Measurements from ENCODE around the gene NCAM1. TPM values are rescaled to one million over a fixed set of nuclear protein-coding genes. Genes with fewer than 3 reads are reported as not detected.

Gene NCAM1
- total and polyA plus RNA-seq, 9 of the 15 experiments (the other 6 are each of a cell fraction or from before 2014, with no cell fraction given) = 0.09 to 0.23 TPM; not detected in 7

DNA sequence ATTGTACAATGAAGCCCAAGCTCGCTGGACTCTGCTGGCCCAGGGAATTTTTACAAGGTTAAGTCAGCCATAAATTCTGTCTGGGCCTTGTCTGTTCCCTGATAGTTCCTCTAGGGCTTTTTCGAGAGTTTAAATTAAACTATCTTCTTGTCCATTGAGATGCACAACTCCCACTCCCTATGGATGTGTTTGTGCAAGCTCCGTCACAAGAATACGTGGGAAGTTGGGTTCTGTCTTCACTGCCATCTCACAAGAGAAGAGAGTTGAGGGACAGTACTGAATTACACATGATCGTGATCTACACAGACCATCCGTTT lies 199.5 kb downstream of the NCAM1 start:
- BruUV-seq (replicated peaks) = no TSS peak
- intact Hi-C loops (cut with micrococcal nuclease) (no loop called here), in situ Hi-C loops (cut with MboI) (no loop called here)
- Histone ChIP-seq H3K4me1 (replicated peaks in 1 of 2; ENCODE audit: control insufficient read depth in 2 of 2, insufficient read depth in 2 of 2, low read length in 2 of 2) (no peaks in the 10 kb centered on the region), H3K27ac (ENCODE audit: extremely low read depth, low read depth, low read length) (no peak overlapping the region), H3K27me3 (ENCODE audit: control insufficient read depth in 2 of 2, insufficient read depth in 2 of 2, low read length in 2 of 2) (peaks cover 4% of the 10 kb centered on the region in 2 experiments; a peak in 3 of 5 replicates), H3K4me3 (no peak overlapping the region), H3K79me2 (ENCODE audit: control insufficient read depth, insufficient read depth, low read length) (no peaks in the 10 kb centered on the region), H3K9ac (ENCODE audit: insufficient read depth in 1 of 2, low read depth in 2 of 2, low read length in 2 of 2) (no peak overlapping the region), H3K36me3 (ENCODE audit: control insufficient read depth, insufficient read depth, low read length) (no peaks in the 10 kb centered on the region), H2AFZ (ENCODE audit: low read depth, low read length) (no peak overlapping the region), H3K9me1 (ENCODE audit: control insufficient read depth, insufficient read depth, low read length) (no peaks in the 10 kb centered on the region), H4K20me1 (replicated peaks; ENCODE audit: control insufficient read depth, insufficient read depth, low read length) (no peaks in the 10 kb centered on the region), H3K9me3 (replicated peaks; ENCODE audit: control insufficient read depth, insufficient read depth, low read depth, low read length) (no peaks in the 10 kb centered on the region), H3K4me2 (ENCODE audit: insufficient read depth, low read length) (no peak overlapping the region)
- ATAC-seq (no peak), FAIRE-seq (no peak), DNase-seq (ENCODE audit: extremely low read depth in 1 of 4, low spot score in 3 of 4) (no peak)
- ChIA-PET POLR2A (no interaction called here), CTCF (ENCODE audit: low intra/inter-chr PET ratio) (no interaction called here)
- WGBS (ENCODE audit: insufficient coverage, low coverage, missing lambda C conversion rate) = 0% methylated on average over 6 of the region's 6 CpGs
- TF ChIP-seq, protein P1, sequence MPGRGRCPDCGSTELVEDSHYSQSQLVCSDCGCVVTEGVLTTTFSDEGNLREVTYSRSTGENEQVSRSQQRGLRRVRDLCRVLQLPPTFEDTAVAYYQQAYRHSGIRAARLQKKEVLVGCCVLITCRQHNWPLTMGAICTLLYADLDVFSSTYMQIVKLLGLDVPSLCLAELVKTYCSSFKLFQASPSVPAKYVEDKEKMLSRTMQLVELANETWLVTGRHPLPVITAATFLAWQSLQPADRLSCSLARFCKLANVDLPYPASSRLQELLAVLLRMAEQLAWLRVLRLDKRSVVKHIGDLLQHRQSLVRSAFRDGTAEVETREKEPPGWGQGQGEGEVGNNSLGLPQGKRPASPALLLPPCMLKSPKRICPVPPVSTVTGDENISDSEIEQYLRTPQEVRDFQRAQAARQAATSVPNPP (IDR thresholded peaks at IDR 0.05; ENCODE audit: borderline replicate concordance, insufficient read depth, insufficient read length) = no peak
- TF ChIP-seq, protein P2, sequence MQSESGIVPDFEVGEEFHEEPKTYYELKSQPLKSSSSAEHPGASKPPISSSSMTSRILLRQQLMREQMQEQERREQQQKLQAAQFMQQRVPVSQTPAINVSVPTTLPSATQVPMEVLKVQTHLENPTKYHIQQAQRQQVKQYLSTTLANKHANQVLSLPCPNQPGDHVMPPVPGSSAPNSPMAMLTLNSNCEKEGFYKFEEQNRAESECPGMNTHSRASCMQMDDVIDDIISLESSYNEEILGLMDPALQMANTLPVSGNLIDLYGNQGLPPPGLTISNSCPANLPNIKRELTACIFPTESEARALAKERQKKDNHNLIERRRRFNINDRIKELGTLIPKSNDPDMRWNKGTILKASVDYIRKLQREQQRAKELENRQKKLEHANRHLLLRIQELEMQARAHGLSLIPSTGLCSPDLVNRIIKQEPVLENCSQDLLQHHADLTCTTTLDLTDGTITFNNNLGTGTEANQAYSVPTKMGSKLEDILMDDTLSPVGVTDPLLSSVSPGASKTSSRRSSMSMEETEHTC (IDR thresholded peaks at IDR 0.05) = no peak
- TF ChIP-seq FOXK1 (CRISPR knock-in tag; IDR thresholded peaks at IDR 0.05; ENCODE audit: borderline replicate concordance) (no peak), MCM5 (IDR thresholded peaks at IDR 0.05; ENCODE audit: low read depth) (no peak)
- TF ChIP-seq, protein P3, sequence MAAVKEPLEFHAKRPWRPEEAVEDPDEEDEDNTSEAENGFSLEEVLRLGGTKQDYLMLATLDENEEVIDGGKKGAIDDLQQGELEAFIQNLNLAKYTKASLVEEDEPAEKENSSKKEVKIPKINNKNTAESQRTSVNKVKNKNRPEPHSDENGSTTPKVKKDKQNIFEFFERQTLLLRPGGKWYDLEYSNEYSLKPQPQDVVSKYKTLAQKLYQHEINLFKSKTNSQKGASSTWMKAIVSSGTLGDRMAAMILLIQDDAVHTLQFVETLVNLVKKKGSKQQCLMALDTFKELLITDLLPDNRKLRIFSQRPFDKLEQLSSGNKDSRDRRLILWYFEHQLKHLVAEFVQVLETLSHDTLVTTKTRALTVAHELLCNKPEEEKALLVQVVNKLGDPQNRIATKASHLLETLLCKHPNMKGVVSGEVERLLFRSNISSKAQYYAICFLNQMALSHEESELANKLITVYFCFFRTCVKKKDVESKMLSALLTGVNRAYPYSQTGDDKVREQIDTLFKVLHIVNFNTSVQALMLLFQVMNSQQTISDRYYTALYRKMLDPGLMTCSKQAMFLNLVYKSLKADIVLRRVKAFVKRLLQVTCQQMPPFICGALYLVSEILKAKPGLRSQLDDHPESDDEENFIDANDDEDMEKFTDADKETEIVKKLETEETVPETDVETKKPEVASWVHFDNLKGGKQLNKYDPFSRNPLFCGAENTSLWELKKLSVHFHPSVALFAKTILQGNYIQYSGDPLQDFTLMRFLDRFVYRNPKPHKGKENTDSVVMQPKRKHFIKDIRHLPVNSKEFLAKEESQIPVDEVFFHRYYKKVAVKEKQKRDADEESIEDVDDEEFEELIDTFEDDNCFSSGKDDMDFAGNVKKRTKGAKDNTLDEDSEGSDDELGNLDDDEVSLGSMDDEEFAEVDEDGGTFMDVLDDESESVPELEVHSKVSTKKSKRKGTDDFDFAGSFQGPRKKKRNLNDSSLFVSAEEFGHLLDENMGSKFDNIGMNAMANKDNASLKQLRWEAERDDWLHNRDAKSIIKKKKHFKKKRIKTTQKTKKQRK (IDR thresholded peaks at IDR 0.05; ENCODE audit: borderline replicate concordance, low read depth, low read length) = no peak
- TF ChIP-seq, protein P4, sequence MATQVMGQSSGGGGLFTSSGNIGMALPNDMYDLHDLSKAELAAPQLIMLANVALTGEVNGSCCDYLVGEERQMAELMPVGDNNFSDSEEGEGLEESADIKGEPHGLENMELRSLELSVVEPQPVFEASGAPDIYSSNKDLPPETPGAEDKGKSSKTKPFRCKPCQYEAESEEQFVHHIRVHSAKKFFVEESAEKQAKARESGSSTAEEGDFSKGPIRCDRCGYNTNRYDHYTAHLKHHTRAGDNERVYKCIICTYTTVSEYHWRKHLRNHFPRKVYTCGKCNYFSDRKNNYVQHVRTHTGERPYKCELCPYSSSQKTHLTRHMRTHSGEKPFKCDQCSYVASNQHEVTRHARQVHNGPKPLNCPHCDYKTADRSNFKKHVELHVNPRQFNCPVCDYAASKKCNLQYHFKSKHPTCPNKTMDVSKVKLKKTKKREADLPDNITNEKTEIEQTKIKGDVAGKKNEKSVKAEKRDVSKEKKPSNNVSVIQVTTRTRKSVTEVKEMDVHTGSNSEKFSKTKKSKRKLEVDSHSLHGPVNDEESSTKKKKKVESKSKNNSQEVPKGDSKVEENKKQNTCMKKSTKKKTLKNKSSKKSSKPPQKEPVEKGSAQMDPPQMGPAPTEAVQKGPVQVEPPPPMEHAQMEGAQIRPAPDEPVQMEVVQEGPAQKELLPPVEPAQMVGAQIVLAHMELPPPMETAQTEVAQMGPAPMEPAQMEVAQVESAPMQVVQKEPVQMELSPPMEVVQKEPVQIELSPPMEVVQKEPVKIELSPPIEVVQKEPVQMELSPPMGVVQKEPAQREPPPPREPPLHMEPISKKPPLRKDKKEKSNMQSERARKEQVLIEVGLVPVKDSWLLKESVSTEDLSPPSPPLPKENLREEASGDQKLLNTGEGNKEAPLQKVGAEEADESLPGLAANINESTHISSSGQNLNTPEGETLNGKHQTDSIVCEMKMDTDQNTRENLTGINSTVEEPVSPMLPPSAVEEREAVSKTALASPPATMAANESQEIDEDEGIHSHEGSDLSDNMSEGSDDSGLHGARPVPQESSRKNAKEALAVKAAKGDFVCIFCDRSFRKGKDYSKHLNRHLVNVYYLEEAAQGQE (IDR thresholded peaks at IDR 0.05; ENCODE audit: borderline replicate concordance) = no peak
- TF ChIP-seq, protein P4 (CRISPR knock-in tag; IDR thresholded peaks at IDR 0.05; ENCODE audit: low read depth) = no peak

All from K562 (cell line).